Dendritic cell treated with granulocyte-macrophage colony-stimulating factor and Interleukin-4, amounts not matched to agents 40 ng/mL and 50 ng/mL, for 4 days (primary cell): ENCODE data around the gene CABLES1.
A peak's percentile ranks its signal among the peaks of the same experiment; 100 is the strongest.

Source experiments
- H3K27ac Mint-ChIP-seq: one replicate; pipeline ENCODE4 v1.8.0; 2022; ENCODE audit warnings: mild to moderate bottlenecking, mixed read lengths
- H3K27me3 Mint-ChIP-seq: one replicate; pipeline ENCODE4 v1.8.0; 2022; ENCODE audit warnings: mild to moderate bottlenecking, mixed read lengths
- H3K36me3 Mint-ChIP-seq: one replicate; pipeline ENCODE4 v1.8.0; 2022; ENCODE audit warnings: low read depth, mixed read lengths
- H3K4me1 Mint-ChIP-seq: one replicate; pipeline ENCODE4 v1.8.0; 2022; ENCODE audit warnings: low read depth, mixed read lengths
- H3K4me3 Mint-ChIP-seq: one replicate; pipeline ENCODE4 v1.8.0; 2022; ENCODE audit warnings: mild to moderate bottlenecking, moderate library complexity, mixed read lengths
- H3K9me3 Mint-ChIP-seq: one replicate; pipeline ENCODE4 v1.8.0; 2022; ENCODE audit warnings: mixed read lengths
- intact Hi-C: fragments of 100-400 bp; cut with micrococcal nuclease; formaldehyde crosslinking; loops from one replicate; pipeline ENCODE4 v1.15.0; 2022

The CABLES1 gene

GRCh38 chr18:23141104-23141999 is 6.1 kb downstream of the CABLES1 start:
- Mint-ChIP-seq H3K4me3 (no peak overlapping the region), H3K27ac (peak overlapping the region; percentile 26), H3K36me3 (no peaks in the 10 kb centered on the region), H3K27me3 (peaks cover 51% of the 10 kb centered on the region), H3K9me3 (no peaks in the 10 kb centered on the region), H3K4me1 (peaks cover 49% of the 10 kb centered on the region)
- intact Hi-C loops, result no loop called here

- H3K27me3 Mint-ChIP-seq, result peaks cover 41% of the 10 kb centered on the region
- no peaks in the 10 kb centered on the region for H3K9me3 Mint-ChIP-seq
- no peaks in the 10 kb centered on the region for H3K36me3 Mint-ChIP-seq
- H3K4me1 Mint-ChIP-seq, result peaks cover 39% of the 10 kb centered on the region
- peak overlapping the region; percentile 76 for H3K27ac Mint-ChIP-seq
- H3K4me3 Mint-ChIP-seq, result no peak overlapping the region
- intact Hi-C loops, result no loop called here
Measured at GRCh38 chr18:23142251-23142929, 7.1 kb downstream of the CABLES1 start.

- Mint-ChIP-seq H3K36me3 (no peaks in the 10 kb centered on the region), H3K27me3 (peaks cover 32% of the 10 kb centered on the region), H3K4me1 (peaks cover 34% of the 10 kb centered on the region), H3K9me3 (no peaks in the 10 kb centered on the region), H3K4me3 (no peak overlapping the region), H3K27ac (peak overlapping the region; percentile 76)
- intact Hi-C loops, result no loop called here
Measured at GRCh38 chr18:23143016-23143814, 7.9 kb downstream of the CABLES1 start.

- no peaks in the 10 kb centered on the region for H3K36me3 Mint-ChIP-seq
- intact Hi-C loops, result no loop called here
- peaks cover 26% of the 10 kb centered on the region for H3K27me3 Mint-ChIP-seq
- H3K4me3 Mint-ChIP-seq, result no peak overlapping the region
- H3K4me1 Mint-ChIP-seq, result peaks cover 34% of the 10 kb centered on the region
- peak overlapping the region; percentile 76 for H3K27ac Mint-ChIP-seq
- H3K9me3 Mint-ChIP-seq, result no peaks in the 10 kb centered on the region
Measured at GRCh38 chr18:23143815-23144261, 8.6 kb downstream of the CABLES1 start.

GRCh38 chr18:23144640-23145039 is 9.4 kb downstream of the CABLES1 start:
- Mint-ChIP-seq H3K36me3 (no peaks in the 10 kb centered on the region), H3K4me1 (peaks cover 34% of the 10 kb centered on the region), H3K9me3 (no peaks in the 10 kb centered on the region), H3K4me3 (no peak overlapping the region), H3K27me3 (peaks cover 21% of the 10 kb centered on the region), H3K27ac (no peak overlapping the region)
- intact Hi-C loops, result no loop called here

GRCh38 chr18:23145621-23146020 is 10.3 kb downstream of the CABLES1 start:
- Mint-ChIP-seq H3K36me3 (no peaks in the 10 kb centered on the region), H3K4me3 (no peak overlapping the region), H3K27ac (no peak overlapping the region), H3K9me3 (no peaks in the 10 kb centered on the region), H3K27me3 (peaks cover 12% of the 10 kb centered on the region), H3K4me1 (peaks cover 34% of the 10 kb centered on the region)
- intact Hi-C loops, result no loop called here

GRCh38 chr18:23146861-23147469 is 11.7 kb downstream of the CABLES1 start:
- Mint-ChIP-seq H3K36me3 (no peaks in the 10 kb centered on the region), H3K4me3 (no peak overlapping the region), H3K27me3 (peaks cover 3% of the 10 kb centered on the region), H3K4me1 (peaks cover 24% of the 10 kb centered on the region), H3K27ac (no peak overlapping the region), H3K9me3 (no peaks in the 10 kb centered on the region)
- intact Hi-C loops, result no loop called here

GRCh38 chr18:23148382-23148781 is 13.1 kb downstream of the CABLES1 start:
- Mint-ChIP-seq H3K9me3 (no peaks in the 10 kb centered on the region), H3K4me3 (no peak overlapping the region), H3K36me3 (no peaks in the 10 kb centered on the region), H3K27me3 (peaks cover 3% of the 10 kb centered on the region), H3K27ac (no peak overlapping the region), H3K4me1 (peaks cover 11% of the 10 kb centered on the region)
- intact Hi-C loops, result no loop called here

- Mint-ChIP-seq H3K4me1 (no peaks in the 10 kb centered on the region), H3K27ac (no peak overlapping the region), H3K36me3 (no peaks in the 10 kb centered on the region), H3K9me3 (no peaks in the 10 kb centered on the region), H3K4me3 (no peak overlapping the region), H3K27me3 (peaks cover 1% of the 10 kb centered on the region)
- intact Hi-C loops, result no loop called here
Measured at GRCh38 chr18:23149570-23149969, 14.3 kb downstream of the CABLES1 start.

- H3K27me3 Mint-ChIP-seq, result no peaks in the 10 kb centered on the region
- H3K9me3 Mint-ChIP-seq, result no peaks in the 10 kb centered on the region
- no peaks in the 10 kb centered on the region for H3K36me3 Mint-ChIP-seq
- no peaks in the 10 kb centered on the region for H3K4me1 Mint-ChIP-seq
- intact Hi-C loops, result no loop called here
- H3K27ac Mint-ChIP-seq, result no peak overlapping the region
- no peak overlapping the region for H3K4me3 Mint-ChIP-seq
Measured at GRCh38 chr18:23151414-23152099, 16.3 kb downstream of the CABLES1 start.

GRCh38 chr18:23154030-23154429 is 18.7 kb downstream of the CABLES1 start:
- no peaks in the 10 kb centered on the region for H3K4me1 Mint-ChIP-seq
- no peaks in the 10 kb centered on the region for H3K36me3 Mint-ChIP-seq
- H3K27ac Mint-ChIP-seq, result no peak overlapping the region
- H3K27me3 Mint-ChIP-seq, result no peaks in the 10 kb centered on the region
- H3K9me3 Mint-ChIP-seq, result no peaks in the 10 kb centered on the region
- intact Hi-C loops, result no loop called here
- H3K4me3 Mint-ChIP-seq, result no peak overlapping the region

GRCh38 chr18:23154823-23155500 is 19.7 kb downstream of the CABLES1 start:
- Mint-ChIP-seq H3K4me1 (no peaks in the 10 kb centered on the region), H3K9me3 (no peaks in the 10 kb centered on the region), H3K27ac (no peak overlapping the region), H3K27me3 (no peaks in the 10 kb centered on the region), H3K4me3 (no peak overlapping the region), H3K36me3 (no peaks in the 10 kb centered on the region)
- intact Hi-C loops, result no loop called here

- Mint-ChIP-seq H3K9me3 (no peaks in the 10 kb centered on the region), H3K27me3 (no peaks in the 10 kb centered on the region), H3K36me3 (no peaks in the 10 kb centered on the region), H3K27ac (no peak overlapping the region), H3K4me3 (no peak overlapping the region), H3K4me1 (no peaks in the 10 kb centered on the region)
- intact Hi-C loops, result no loop called here
Measured at GRCh38 chr18:23155537-23155936, 20.3 kb downstream of the CABLES1 start.
